Hepatocyte (in vitro differentiated cells): Measurements from ENCODE around the gene ADGRG6. TPM values are rescaled to one million over a fixed set of nuclear protein-coding genes. Genes with fewer than 3 reads are reported as not detected.

Source experiments
- DNase-seq: peaks from one replicate; pipeline ENCODE4 v3.0.0-alpha.2; 2016; ENCODE audit warnings: low spot score
- H2AFZ ChIP-seq: fragments of 200-600 bp; sonication (generic); 2 replicates; pipeline ENCODE4 v1.6.0; 2016; ENCODE audit warnings: antibody characterized with exemption, mild to moderate bottlenecking
- H3K27ac ChIP-seq: fragments of 200-600 bp; sonication (generic); 2 replicates; pipeline ENCODE4 v1.5.1; 2016; ENCODE audit warnings: mild to moderate bottlenecking
- H3K27me3 ChIP-seq: fragments of 200-600 bp; sonication (generic); 2 replicates; pipeline ENCODE4 v1.6.1; 2016
- H3K36me3 ChIP-seq: fragments of 200-600 bp; sonication (generic); replicated peaks from 2 replicates; pipeline ENCODE4 v1.5.1; 2016; ENCODE audit warnings: low read depth; ENCODE audit not compliant: insufficient read depth
- H3K4me1 ChIP-seq: fragments of 200-600 bp; sonication (generic); 2 replicates; pipeline ENCODE4 v1.5.1; 2016; ENCODE audit warnings: mild to moderate bottlenecking, moderate library complexity; ENCODE audit not compliant: insufficient read depth
- H3K4me2 ChIP-seq: fragments of 200-600 bp; sonication (generic); 2 replicates; pipeline ENCODE4 v1.6.0; 2016
- H3K4me3 ChIP-seq: fragments of 200-600 bp; sonication (generic); 2 replicates; pipeline ENCODE4 v1.5.1; 2016; ENCODE audit warnings: mild to moderate bottlenecking
- H3K79me2 ChIP-seq: fragments of 200-600 bp; sonication (generic); 2 replicates; pipeline ENCODE4 v1.6.0; 2017; ENCODE audit warnings: mild to moderate bottlenecking
- H3K9me2 ChIP-seq: fragments of 200-600 bp; sonication (generic); replicated peaks from 2 replicates; pipeline ENCODE4 v1.6.0; 2017; ENCODE audit warnings: mild to moderate bottlenecking; ENCODE audit not compliant: insufficient read depth
- H3K9me3 ChIP-seq: fragments of 200-600 bp; sonication (generic); 2 replicates; pipeline ENCODE4 v1.5.1; 2016; ENCODE audit warnings: low read depth, mild to moderate bottlenecking
- H4K20me1 ChIP-seq: fragments of 200-600 bp; sonication (generic); 2 replicates; pipeline ENCODE4 v1.6.0; 2016; ENCODE audit warnings: mild to moderate bottlenecking; ENCODE audit not compliant: insufficient read depth, poor library complexity, severe bottlenecking
- EZH2 ChIP-seq: fragments of 200-600 bp; sonication (generic); IDR thresholded peaks from 2 replicates; pipeline ENCODE4 v1.6.1; 2016; ENCODE audit warnings: antibody characterized with exemption, mild to moderate bottlenecking, borderline replicate concordance
- EZH2phosphoT487 ChIP-seq: fragments of 200-600 bp; sonication (generic); IDR thresholded peaks from one replicate; pipeline ENCODE4 v1.6.1; 2018; ENCODE audit warnings: antibody characterized with exemption, mild to moderate bottlenecking, low read depth, moderate library complexity; ENCODE audit not compliant: unreplicated experiment, severe bottlenecking
- WGBS: methylation state at CpG from one replicate; pipeline ENCODE4 v1.1.6; 2016; ENCODE audit warnings: low lambda C conversion rate; ENCODE audit errors: missing lambda C conversion rate; 5-methylcytosine and 5-hydroxymethylcytosine counted together
- polyA plus RNA-seq: library from polyadenylated mRNA; unstranded; fragments of >200 nt; fragmentation: Nextera tagmentation; extraction: Ambion mirVana; gene quantifications from 2 replicates; pipeline ENCODE4 v1.2.1, GENCODE V29; 2016
- total RNA-seq: library from RNA; depleted of rRNA; stranded (reverse); fragments of >200 nt; gene quantifications from 2 replicates; pipeline ENCODE4 v1.2.3, GENCODE V29; 2014
- TF ChIP-seq, protein P1 (sequence below): fragments of 200-600 bp; sonication (generic); IDR thresholded peaks from 2 replicates; pipeline ENCODE4 v1.5.1; 2016; ENCODE audit warnings: antibody characterized with exemption, mild to moderate bottlenecking; ENCODE audit not compliant: poor library complexity

ADGRG6 gene
- total and polyA plus RNA-seq, 2 experiments from 2014 or later, result 13.9 to 92.0 TPM

GRCh38 chr6:142482249-142482648 lies 180.4 kb downstream of the ADGRG6 start:
- TF ChIP-seq, protein P1, sequence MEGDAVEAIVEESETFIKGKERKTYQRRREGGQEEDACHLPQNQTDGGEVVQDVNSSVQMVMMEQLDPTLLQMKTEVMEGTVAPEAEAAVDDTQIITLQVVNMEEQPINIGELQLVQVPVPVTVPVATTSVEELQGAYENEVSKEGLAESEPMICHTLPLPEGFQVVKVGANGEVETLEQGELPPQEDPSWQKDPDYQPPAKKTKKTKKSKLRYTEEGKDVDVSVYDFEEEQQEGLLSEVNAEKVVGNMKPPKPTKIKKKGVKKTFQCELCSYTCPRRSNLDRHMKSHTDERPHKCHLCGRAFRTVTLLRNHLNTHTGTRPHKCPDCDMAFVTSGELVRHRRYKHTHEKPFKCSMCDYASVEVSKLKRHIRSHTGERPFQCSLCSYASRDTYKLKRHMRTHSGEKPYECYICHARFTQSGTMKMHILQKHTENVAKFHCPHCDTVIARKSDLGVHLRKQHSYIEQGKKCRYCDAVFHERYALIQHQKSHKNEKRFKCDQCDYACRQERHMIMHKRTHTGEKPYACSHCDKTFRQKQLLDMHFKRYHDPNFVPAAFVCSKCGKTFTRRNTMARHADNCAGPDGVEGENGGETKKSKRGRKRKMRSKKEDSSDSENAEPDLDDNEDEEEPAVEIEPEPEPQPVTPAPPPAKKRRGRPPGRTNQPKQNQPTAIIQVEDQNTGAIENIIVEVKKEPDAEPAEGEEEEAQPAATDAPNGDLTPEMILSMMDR, result no peak
- TF ChIP-seq EZH2 (no peak), EZH2phosphoT487 (no peak)

GRCh38 chr6:142482974-142483373 lies 181.2 kb downstream of the ADGRG6 start:
- no peaks in the 10 kb centered on the region for H3K4me1 ChIP-seq
- 81% methylated on average over 5 of the region's 5 CpGs for WGBS
- no peaks in the 10 kb centered on the region for H3K27me3 ChIP-seq
- TF ChIP-seq, protein P1, result no peak
- TF ChIP-seq EZH2phosphoT487 (no peak), EZH2 (no peak)
- H3K36me3 ChIP-seq, result no peaks in the 10 kb centered on the region
- no peak overlapping the region for H3K4me2 ChIP-seq
- no peak for DNase-seq
- no peak overlapping the region for H3K4me3 ChIP-seq
- H3K9me3 ChIP-seq, result no peaks in the 10 kb centered on the region
- no peaks in the 10 kb centered on the region for H4K20me1 ChIP-seq
- H3K9me2 ChIP-seq, result no peaks in the 10 kb centered on the region
- no peak overlapping the region for H2AFZ ChIP-seq
- H3K79me2 ChIP-seq, result no peaks in the 10 kb centered on the region
- no peak overlapping the region for H3K27ac ChIP-seq

More at GRCh38 chr6:142482249-142482648, 180.4 kb downstream of the ADGRG6 start:
- Histone ChIP-seq H3K4me2 (no peak overlapping the region), H3K27me3 (no peaks in the 10 kb centered on the region), H3K36me3 (no peaks in the 10 kb centered on the region), H3K27ac (no peak overlapping the region), H3K4me1 (no peaks in the 10 kb centered on the region), H3K79me2 (no peaks in the 10 kb centered on the region), H3K4me3 (no peak overlapping the region), H3K9me3 (no peaks in the 10 kb centered on the region), H4K20me1 (no peaks in the 10 kb centered on the region), H2AFZ (no peak overlapping the region), H3K9me2 (no peaks in the 10 kb centered on the region)
- WGBS, result 55% methylated on average over 1 of the region's 1 CpG
- no peak for DNase-seq

DNA sequence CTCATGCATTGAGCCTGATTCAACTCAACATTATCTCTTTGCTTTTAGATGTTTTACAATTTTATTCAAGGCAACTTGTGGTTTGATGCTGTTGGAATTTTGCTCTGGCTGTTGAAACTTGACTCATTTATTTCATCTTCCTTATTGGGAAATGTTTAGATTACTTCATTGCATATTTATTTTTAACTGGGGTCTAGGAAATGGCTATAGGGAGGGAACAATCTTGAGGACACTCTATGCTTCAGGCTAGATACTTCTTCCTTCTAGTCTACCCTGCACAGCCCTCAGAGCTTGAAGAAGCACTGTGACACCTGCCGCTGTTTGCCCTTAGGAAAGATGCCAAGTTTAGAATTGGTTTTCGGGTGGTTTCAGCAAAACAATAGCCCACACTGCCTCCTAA lies 183.4 kb downstream of the ADGRG6 start:
- Histone ChIP-seq H3K79me2 (no peaks in the 10 kb centered on the region), H3K27ac (no peak overlapping the region), H3K4me3 (no peak overlapping the region), H3K36me3 (no peaks in the 10 kb centered on the region), H3K9me3 (no peaks in the 10 kb centered on the region), H2AFZ (no peak overlapping the region), H3K27me3 (no peaks in the 10 kb centered on the region), H3K4me1 (no peaks in the 10 kb centered on the region), H3K9me2 (no peaks in the 10 kb centered on the region), H3K4me2 (no peak overlapping the region), H4K20me1 (no peaks in the 10 kb centered on the region)
- no peak for DNase-seq
- WGBS, result 89% methylated on average over 2 of the region's 2 CpGs
- TF ChIP-seq EZH2, result no peak
- no peak for TF ChIP-seq EZH2phosphoT487
- TF ChIP-seq, protein P1, result no peak
